ENCODE measurements around the gene CEP250. TPM values are rescaled to one million over a fixed set of nuclear protein-coding genes. Genes with fewer than 3 reads are reported as not detected.

CEP250 gene
- total and polyA plus RNA-seq, 8 donors, result 23.4 to 80.0 (median 71.3) TPM

DNA sequence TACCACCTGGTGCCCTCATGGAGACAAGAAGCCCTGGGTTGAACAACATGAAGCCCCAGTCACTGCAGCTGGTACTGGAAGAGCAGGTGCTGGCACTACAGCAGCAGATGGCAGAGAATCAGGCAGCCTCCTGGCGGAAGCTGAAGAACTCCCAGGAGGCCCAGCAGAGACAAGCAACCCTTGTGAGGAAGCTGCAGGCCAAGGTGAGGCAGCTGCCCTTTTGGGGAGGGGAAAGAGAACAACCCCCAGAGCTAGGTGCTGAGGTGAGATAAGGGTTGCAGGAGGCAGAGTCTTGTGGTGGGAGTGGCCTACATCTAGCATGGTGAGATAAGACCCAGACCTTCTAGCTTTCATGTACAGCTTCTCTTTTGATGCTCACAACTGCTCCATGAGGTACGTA is 7.0 kb downstream of the CEP250 start:
- no peaks in the 10 kb centered on the region for H3K9me3 ChIP-seq
- H3K27me3 ChIP-seq, result no peaks in the 10 kb centered on the region
- no peak overlapping the region for H3K27ac ChIP-seq
- peaks cover 0 to 32% of the 10 kb centered on the region in 2 donors for H3K36me3 ChIP-seq
- no peak for DNase-seq
- H3K4me1 ChIP-seq, result no peaks in the 10 kb centered on the region
- ATAC-seq, result no peak
- intact Hi-C loops (cut with DNase I), result no loop called here
- TF ChIP-seq, protein P1, sequence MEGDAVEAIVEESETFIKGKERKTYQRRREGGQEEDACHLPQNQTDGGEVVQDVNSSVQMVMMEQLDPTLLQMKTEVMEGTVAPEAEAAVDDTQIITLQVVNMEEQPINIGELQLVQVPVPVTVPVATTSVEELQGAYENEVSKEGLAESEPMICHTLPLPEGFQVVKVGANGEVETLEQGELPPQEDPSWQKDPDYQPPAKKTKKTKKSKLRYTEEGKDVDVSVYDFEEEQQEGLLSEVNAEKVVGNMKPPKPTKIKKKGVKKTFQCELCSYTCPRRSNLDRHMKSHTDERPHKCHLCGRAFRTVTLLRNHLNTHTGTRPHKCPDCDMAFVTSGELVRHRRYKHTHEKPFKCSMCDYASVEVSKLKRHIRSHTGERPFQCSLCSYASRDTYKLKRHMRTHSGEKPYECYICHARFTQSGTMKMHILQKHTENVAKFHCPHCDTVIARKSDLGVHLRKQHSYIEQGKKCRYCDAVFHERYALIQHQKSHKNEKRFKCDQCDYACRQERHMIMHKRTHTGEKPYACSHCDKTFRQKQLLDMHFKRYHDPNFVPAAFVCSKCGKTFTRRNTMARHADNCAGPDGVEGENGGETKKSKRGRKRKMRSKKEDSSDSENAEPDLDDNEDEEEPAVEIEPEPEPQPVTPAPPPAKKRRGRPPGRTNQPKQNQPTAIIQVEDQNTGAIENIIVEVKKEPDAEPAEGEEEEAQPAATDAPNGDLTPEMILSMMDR (IDR thresholded peaks at IDR 0.05), result no peak
- no peak overlapping the region for H3K4me3 ChIP-seq

DNA sequence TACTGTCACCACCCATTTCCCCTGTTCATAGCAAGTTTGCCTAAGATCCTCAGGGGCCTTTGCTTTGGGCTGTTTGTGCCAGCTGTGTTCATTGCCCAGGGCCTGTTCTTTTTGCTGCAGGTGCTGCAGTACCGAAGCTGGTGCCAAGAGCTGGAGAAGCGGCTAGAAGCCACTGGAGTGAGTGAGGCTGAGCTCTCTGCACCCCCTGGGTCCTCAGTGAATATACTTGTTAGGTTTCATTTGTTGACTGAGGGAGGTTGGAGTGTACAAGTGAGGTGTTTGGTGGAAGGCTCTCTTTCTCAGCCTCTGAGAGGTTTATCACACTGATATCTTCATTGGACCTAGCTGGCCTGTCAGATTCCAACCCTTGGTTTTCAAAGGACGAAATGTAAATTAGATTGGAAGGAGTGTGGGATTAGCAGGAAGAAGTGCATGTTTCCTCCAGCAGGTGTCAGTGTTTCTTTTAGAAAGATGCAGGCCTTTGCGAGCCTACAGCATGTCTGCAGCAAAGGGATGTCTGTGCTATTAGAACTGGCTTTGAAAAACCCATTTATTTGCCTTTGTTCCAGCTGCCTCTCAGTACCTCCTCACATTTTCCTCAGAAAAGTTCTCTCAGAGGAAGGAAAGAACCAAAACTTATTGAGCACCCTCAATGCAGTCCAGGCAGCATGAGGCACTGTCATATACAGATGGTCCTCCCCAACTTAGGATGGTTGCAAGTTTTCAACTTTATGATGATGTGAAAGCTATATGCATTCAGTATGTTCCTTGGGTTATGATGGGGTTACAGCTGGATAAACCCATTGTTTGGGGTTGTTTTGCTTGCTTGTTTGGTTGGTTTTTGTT is 8.3 kb downstream of the CEP250 start:
- peak; percentile 88 for ATAC-seq
- H3K36me3 ChIP-seq, result peaks cover 0 to 39% of the 10 kb centered on the region in 2 donors
- H3K4me1 ChIP-seq, result no peaks in the 10 kb centered on the region
- H3K4me3 ChIP-seq, result no peak overlapping the region
- H3K27me3 ChIP-seq, result no peaks in the 10 kb centered on the region
- intact Hi-C loops (cut with DNase I), result no loop called here
- H3K9me3 ChIP-seq, result no peaks in the 10 kb centered on the region
- DNase-seq, result peak in 2 of 4 donors; percentile 46 to 71
- TF ChIP-seq, protein P1 (IDR thresholded peaks at IDR 0.05), result peak; percentile 68 to 79
- no peak overlapping the region for H3K27ac ChIP-seq

DNA sequence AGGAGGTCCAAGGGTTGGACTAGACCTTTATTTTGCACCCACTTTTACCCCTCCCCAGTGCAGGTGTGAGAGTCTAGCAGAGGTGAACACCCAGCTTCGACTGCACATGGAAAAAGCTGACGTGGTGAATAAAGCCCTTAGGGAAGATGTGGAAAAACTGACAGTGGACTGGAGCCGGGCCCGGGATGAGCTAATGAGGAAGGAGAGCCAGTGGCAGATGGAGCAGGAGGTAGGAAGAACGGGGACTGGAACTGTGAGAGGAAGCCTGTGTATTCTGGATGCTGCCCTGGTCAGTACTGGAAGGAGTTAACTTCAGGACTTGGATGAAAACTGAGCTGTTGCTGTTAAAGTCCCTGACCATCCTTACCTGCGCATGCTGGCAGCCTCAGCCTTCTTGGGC is 10.6 kb downstream of the CEP250 start:
- intact Hi-C loops (cut with DNase I), result no loop called here
- no peak for ATAC-seq

DNA sequence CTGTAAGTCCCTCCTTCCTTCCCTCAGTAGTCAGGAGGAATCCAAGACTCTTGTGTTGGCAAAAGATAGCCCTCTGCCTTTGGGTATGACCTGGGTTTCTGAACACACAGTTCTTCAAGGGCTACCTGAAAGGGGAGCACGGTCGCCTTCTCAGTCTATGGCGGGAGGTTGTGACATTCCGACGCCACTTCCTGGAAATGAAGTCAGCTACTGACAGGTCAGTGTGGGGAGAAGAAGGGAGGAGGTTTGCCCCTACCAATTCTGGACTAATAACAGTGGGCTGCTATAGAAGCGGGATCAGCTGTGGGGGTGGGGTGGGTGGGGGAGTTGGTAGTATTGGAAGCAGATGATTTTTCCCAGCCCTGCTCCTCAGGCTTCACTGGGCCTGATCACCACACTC is 11.5 kb downstream of the CEP250 start:
- no peak for ATAC-seq
- no peaks in the 10 kb centered on the region for H3K27me3 ChIP-seq
- no peaks in the 10 kb centered on the region for H3K9me3 ChIP-seq
- TF ChIP-seq, protein P1 (IDR thresholded peaks at IDR 0.05), result no peak
- DNase-seq, result no peak
- H3K36me3 ChIP-seq, result peaks cover 0 to 56% of the 10 kb centered on the region in 2 donors
- no peaks in the 10 kb centered on the region for H3K4me1 ChIP-seq
- intact Hi-C loops (cut with DNase I), result no loop called here
- no peak overlapping the region for H3K4me3 ChIP-seq
- H3K27ac ChIP-seq, result no peak overlapping the region

More for the DNA sequence above, 10.6 kb downstream of the CEP250 start:
- H3K27me3 ChIP-seq, result no peaks in the 10 kb centered on the region
- DNase-seq, result no peak
- H3K9me3 ChIP-seq, result no peaks in the 10 kb centered on the region
- H3K27ac ChIP-seq, result no peak overlapping the region
- TF ChIP-seq, protein P1 (IDR thresholded peaks at IDR 0.05), result no peak
- H3K36me3 ChIP-seq, result peaks cover 0 to 58% of the 10 kb centered on the region in 2 donors
- H3K4me1 ChIP-seq, result no peaks in the 10 kb centered on the region
- no peak overlapping the region for H3K4me3 ChIP-seq

DNA sequence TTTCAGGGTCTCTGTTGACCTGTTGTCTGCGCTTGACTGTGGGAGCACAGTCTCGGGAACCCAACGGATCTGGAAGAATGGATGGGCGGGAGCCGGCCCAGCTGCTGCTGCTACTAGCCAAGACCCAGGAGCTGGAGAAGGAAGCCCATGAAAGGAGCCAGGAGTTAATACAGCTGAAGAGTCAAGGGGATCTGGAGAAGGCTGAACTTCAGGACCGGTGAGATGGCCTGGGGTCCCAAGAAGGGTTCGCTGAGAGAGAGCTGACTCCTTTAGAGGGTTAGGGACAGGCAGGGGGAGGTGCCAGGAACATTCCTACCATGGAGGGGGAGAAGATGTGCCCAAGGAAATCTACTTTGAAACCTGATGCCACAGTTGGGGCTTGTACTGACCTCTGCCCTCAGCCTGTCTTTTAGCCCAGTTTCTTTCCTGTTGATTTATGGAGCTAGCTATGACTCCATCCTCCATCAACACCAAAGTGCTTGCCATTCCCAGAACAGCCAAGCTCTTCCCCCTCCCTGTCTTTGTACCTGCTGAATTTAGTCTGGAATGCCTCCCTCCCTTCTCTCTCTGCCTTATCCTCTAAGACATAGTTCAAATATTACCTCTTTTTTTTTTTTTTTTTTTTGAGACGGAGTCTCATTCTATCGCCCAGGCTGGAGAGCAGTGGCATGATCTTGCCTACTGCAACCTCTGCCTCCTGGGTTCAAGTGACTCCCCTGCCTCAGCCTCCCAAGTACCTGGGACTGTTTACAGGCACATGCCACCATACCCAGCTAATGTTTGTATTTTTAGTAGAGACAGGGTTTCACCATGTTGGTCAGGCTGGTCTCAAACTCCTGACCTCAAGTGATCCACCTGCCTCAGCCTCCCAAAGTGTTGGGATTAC is 12.2 kb downstream of the CEP250 start:
- no peak overlapping the region for H3K4me3 ChIP-seq
- no peaks in the 10 kb centered on the region for H3K9me3 ChIP-seq
- H3K36me3 ChIP-seq, result peaks cover 0 to 56% of the 10 kb centered on the region in 2 donors
- no peaks in the 10 kb centered on the region for H3K4me1 ChIP-seq
- H3K27ac ChIP-seq, result no peak overlapping the region
- TF ChIP-seq, protein P1 (IDR thresholded peaks at IDR 0.05), result no peak
- no peak for DNase-seq
- intact Hi-C loops (cut with DNase I), result no loop called here
- no peak for ATAC-seq
- H3K27me3 ChIP-seq, result no peaks in the 10 kb centered on the region
